HTERT RPE-1 (cell line): ENCODE results near the gene GRAP2.

Experiments used
- in situ Hi-C: fragments of 300-500 bp; cut with MboI; formaldehyde crosslinking; loops from 4 replicates; pipeline ENCODE4 v1.14.3; 2020; ENCODE audit warnings: low sequenced_read_pairs

The GRAP2 gene

GRCh38 chr22:39960791-39961746 lies 60.2 kb downstream of the GRAP2 start:
- in situ Hi-C loops = no loop called here

- in situ Hi-C loops = no loop called here
Measured at GRCh38 chr22:39962071-39962470, 61.2 kb downstream of the GRAP2 start.

GRCh38 chr22:39965748-39966147 lies 64.9 kb downstream of the GRAP2 start:
- in situ Hi-C loops = no loop called here

GRCh38 chr22:39966470-39966869 lies 65.6 kb downstream of the GRAP2 start:
- in situ Hi-C loops = no loop called here

GRCh38 chr22:39967103-39967829 lies 66.4 kb downstream of the GRAP2 start:
- in situ Hi-C loops = no loop called here

- in situ Hi-C loops = no loop called here
Measured at GRCh38 chr22:39967996-39968972, 67.4 kb downstream of the GRAP2 start.

- in situ Hi-C loops = no loop called here
Measured at GRCh38 chr22:39970742-39971141, 69.9 kb downstream of the GRAP2 start.

GRCh38 chr22:39972641-39973040 lies 71.8 kb downstream of the GRAP2 start:
- in situ Hi-C loops = no loop called here

GRCh38 chr22:39973656-39974055 lies 72.8 kb downstream of the GRAP2 start:
- in situ Hi-C loops = no loop called here

- in situ Hi-C loops = no loop called here
Measured at GRCh38 chr22:39974065-39974464, 73.2 kb downstream of the GRAP2 start.

GRCh38 chr22:39979048-39979447 lies 78.2 kb downstream of the GRAP2 start:
- in situ Hi-C loops = no loop called here

- in situ Hi-C loops = no loop called here
Measured at GRCh38 chr22:39979458-39979857, 78.6 kb downstream of the GRAP2 start.

- in situ Hi-C loops = no loop called here
Measured at GRCh38 chr22:39980596-39980995, 79.7 kb downstream of the GRAP2 start.

GRCh38 chr22:39983346-39983745 lies 82.5 kb downstream of the GRAP2 start:
- in situ Hi-C loops = no loop called here

- in situ Hi-C loops = no loop called here
Measured at GRCh38 chr22:39984006-39984405, 83.1 kb downstream of the GRAP2 start.

- in situ Hi-C loops = no loop called here
Measured at GRCh38 chr22:39984746-39985145, 83.9 kb downstream of the GRAP2 start.

GRCh38 chr22:39985383-39986035 lies 84.6 kb downstream of the GRAP2 start:
- in situ Hi-C loops = no loop called here

GRCh38 chr22:39988386-39989114 lies 87.7 kb downstream of the GRAP2 start:
- in situ Hi-C loops = no loop called here

GRCh38 chr22:39989633-39990032 lies 88.7 kb downstream of the GRAP2 start:
- in situ Hi-C loops = no loop called here

- in situ Hi-C loops = no loop called here
Measured at GRCh38 chr22:39990686-39991085, 89.8 kb downstream of the GRAP2 start.
